NCI-H1048 (cell line): ENCODE results near the gene COPS8.
A peak's percentile ranks its signal among the peaks of the same experiment; 100 is the strongest.

Experiments used
- DNase-seq: peaks from one replicate; lab custom pipeline; 2025; lab: John Stamatoyannopoulos, UW

The COPS8 gene

GRCh38 chr2:237085248-237086221, at the start of gene COPS8:
TSS of gene COPS8 (plus strand) at chr2:237085889. CDS start at chr2:237085965, 76 bp downstream.
- DNase-seq: peak; percentile 71

GRCh38 chr2:237039301-237040031, 46.2 kb upstream of the COPS8 start:
- DNase-seq: no peak

GRCh38 chr2:237041231-237041630, 44.5 kb upstream of the COPS8 start:
- no peak for DNase-seq

GRCh38 chr2:237042101-237042500, 43.6 kb upstream of the COPS8 start:
- no peak for DNase-seq

- no peak for DNase-seq
Observed at GRCh38 chr2:237043866-237044265, 41.8 kb upstream of the COPS8 start.

- no peak for DNase-seq
Observed at GRCh38 chr2:237044281-237044680, 41.4 kb upstream of the COPS8 start.

- no peak for DNase-seq
Observed at GRCh38 chr2:237045449-237045848, 40.2 kb upstream of the COPS8 start.

GRCh38 chr2:237048595-237048994, 37.1 kb upstream of the COPS8 start:
- DNase-seq: no peak

- no peak for DNase-seq
Observed at GRCh38 chr2:237051861-237052260, 33.8 kb upstream of the COPS8 start.

GRCh38 chr2:237053066-237053465, 32.6 kb upstream of the COPS8 start:
- DNase-seq: no peak

GRCh38 chr2:237055386-237056100, 30.1 kb upstream of the COPS8 start:
- no peak for DNase-seq

- no peak for DNase-seq
Observed at GRCh38 chr2:237056287-237056875, 29.3 kb upstream of the COPS8 start.

GRCh38 chr2:237057107-237057506, 28.6 kb upstream of the COPS8 start:
- no peak for DNase-seq

GRCh38 chr2:237057893-237058300, 27.8 kb upstream of the COPS8 start:
- DNase-seq: no peak

GRCh38 chr2:237058423-237058822, 27.3 kb upstream of the COPS8 start:
- no peak for DNase-seq

GRCh38 chr2:237059155-237059875, 26.4 kb upstream of the COPS8 start:
- no peak for DNase-seq

GRCh38 chr2:237060534-237061312, 25.0 kb upstream of the COPS8 start:
- DNase-seq: no peak

GRCh38 chr2:237061356-237061755, 24.3 kb upstream of the COPS8 start:
- no peak for DNase-seq

GRCh38 chr2:237062585-237062984, 23.1 kb upstream of the COPS8 start:
- DNase-seq: no peak
